ENCODE results near the gene FAM81A. TPM values are rescaled to one million over a fixed set of nuclear protein-coding genes. Genes with fewer than 3 reads are reported as not detected.
"Not testable (repeated sequence)": the region's sequence is repeated elsewhere in the genome, so short reads cannot be mapped to it uniquely, and the experiment has no call there.

Gene FAM81A
- total and polyA plus RNA-seq, 10 donors = 0.77 to 3.0 (median 2.1) TPM

- no peaks in the 10 kb centered on the region for H3K36me3 ChIP-seq
- H3K4me3 ChIP-seq = peak overlapping the region in 1 of 8 donors; percentile 53
- TF ChIP-seq CTCF (IDR thresholded peaks at IDR 0.05 in 8 of 11, conservative IDR thresholded peaks at IDR 0.05 in 3 of 11) = no peak
- TF ChIP-seq POLR2AphosphoS5 (IDR thresholded peaks at IDR 0.05) = no peak
- no peak for TF ChIP-seq POLR2A (IDR thresholded peaks at IDR 0.05)
- H3K4me1 ChIP-seq = peaks cover 17 to 52% (median 37%) of the 10 kb centered on the region in 6 donors
- intact Hi-C loops (cut with DNase I; ENCODE audit: low total_unique reads) = no loop called here
- 86 to 96% (median 89%) methylated on average over 6 of the region's 6 CpGs for WGBS, 5 donors
- DNase-seq = no peak
- peak overlapping the region in 7 of 8 donors; percentile 68 to 90 (median 83) for H3K27ac ChIP-seq
- no peaks in the 10 kb centered on the region for H3K9me3 ChIP-seq
- H3K27me3 ChIP-seq (replicated peaks in 1 of 7) = no peaks in the 10 kb centered on the region
Measured at GRCh38 chr15:59523702-59524101, 85.7 kb downstream of the FAM81A start.

- intact Hi-C loops (cut with DNase I; ENCODE audit: low total_unique reads) = no loop called here
- H3K36me3 ChIP-seq = no peaks in the 10 kb centered on the region
- H3K4me3 ChIP-seq = peak overlapping the region in 1 of 8 donors; percentile 53
- H3K27ac ChIP-seq = peak overlapping the region in 7 of 8 donors; percentile 68 to 90 (median 83)
- peaks cover 17 to 59% (median 39%) of the 10 kb centered on the region in 6 donors for H3K4me1 ChIP-seq
- DNase-seq = no peak
- TF ChIP-seq POLR2A (IDR thresholded peaks at IDR 0.05) = no peak
- peak in 1 of 3 donors; percentile 68 for TF ChIP-seq POLR2AphosphoS5 (IDR thresholded peaks at IDR 0.05)
- H3K9me3 ChIP-seq = no peaks in the 10 kb centered on the region
- H3K27me3 ChIP-seq (replicated peaks in 1 of 7) = no peaks in the 10 kb centered on the region
- WGBS, 5 donors = 17 to 42% (median 19%) methylated on average over 5 of the region's 5 CpGs
Measured at GRCh38 chr15:59524331-59524731, 86.3 kb downstream of the FAM81A start.

GRCh38 chr15:59526466-59526865, 88.5 kb downstream of the FAM81A start:
- H3K9me3 ChIP-seq; H3K27me3 ChIP-seq (replicated peaks in 1 of 7); H3K27ac ChIP-seq; H3K4me3 ChIP-seq; intact Hi-C loops (cut with DNase I; ENCODE audit: low total_unique reads); H3K36me3 ChIP-seq; DNase-seq: not testable (repeated sequence)
- H3K4me1 ChIP-seq = peaks cover 17 to 57% (median 34%) of the 10 kb centered on the region in 6 donors
- WGBS, 5 donors = 86 to 96% (median 90%) methylated on average over 6 of the region's 6 CpGs

- Histone ChIP-seq H3K4me3 (no peak overlapping the region), H3K9me3 (no peaks in the 10 kb centered on the region), H3K27ac (no peak overlapping the region), H3K27me3 (replicated peaks in 1 of 7) (no peaks in the 10 kb centered on the region), H3K36me3 (no peaks in the 10 kb centered on the region), H3K4me1 (peaks cover 2 to 57% (median 20%) of the 10 kb centered on the region in 6 donors)
- intact Hi-C loops (cut with DNase I; ENCODE audit: low total_unique reads) = no loop called here
- 91 to 100% (median 96%) methylated on average over 1 of the region's 1 CpG for WGBS, 5 donors
- TF ChIP-seq CTCF (IDR thresholded peaks at IDR 0.05 in 8 of 11, conservative IDR thresholded peaks at IDR 0.05 in 3 of 11) = no peak
- TF ChIP-seq POLR2A (IDR thresholded peaks at IDR 0.05) = no peak
- TF ChIP-seq POLR2AphosphoS5 (IDR thresholded peaks at IDR 0.05) = no peak
- DNase-seq = no peak
Measured at GRCh38 chr15:59528429-59528828, 90.4 kb downstream of the FAM81A start.

GRCh38 chr15:59528961-59529402, 91.0 kb downstream of the FAM81A start:
- Histone ChIP-seq H3K9me3 (no peaks in the 10 kb centered on the region), H3K4me3 (no peak overlapping the region), H3K27me3 (replicated peaks in 1 of 7) (no peaks in the 10 kb centered on the region), H3K27ac (no peak overlapping the region), H3K36me3 (no peaks in the 10 kb centered on the region), H3K4me1 (peaks cover 0 to 51% (median 14%) of the 10 kb centered on the region in 6 donors)
- 11 to 16% (median 12%) methylated on average over 8 of the region's 8 CpGs for WGBS, 5 donors
- intact Hi-C loops (cut with DNase I; ENCODE audit: low total_unique reads) = no loop called here
- peak; percentile 92 for DNase-seq
- no peak for TF ChIP-seq POLR2A (IDR thresholded peaks at IDR 0.05)
- peak; percentile 58 to 88 (median 84) for TF ChIP-seq CTCF (IDR thresholded peaks at IDR 0.05 in 8 of 11, conservative IDR thresholded peaks at IDR 0.05 in 3 of 11)
